ENCODE data around the gene MRPL51. TPM values are rescaled to one million over a fixed set of nuclear protein-coding genes. Genes with fewer than 3 reads are reported as not detected.

MRPL51 gene
- total and polyA plus RNA-seq, 2 experiments from 2014 or later: 93.9 to 463 TPM

DNA sequence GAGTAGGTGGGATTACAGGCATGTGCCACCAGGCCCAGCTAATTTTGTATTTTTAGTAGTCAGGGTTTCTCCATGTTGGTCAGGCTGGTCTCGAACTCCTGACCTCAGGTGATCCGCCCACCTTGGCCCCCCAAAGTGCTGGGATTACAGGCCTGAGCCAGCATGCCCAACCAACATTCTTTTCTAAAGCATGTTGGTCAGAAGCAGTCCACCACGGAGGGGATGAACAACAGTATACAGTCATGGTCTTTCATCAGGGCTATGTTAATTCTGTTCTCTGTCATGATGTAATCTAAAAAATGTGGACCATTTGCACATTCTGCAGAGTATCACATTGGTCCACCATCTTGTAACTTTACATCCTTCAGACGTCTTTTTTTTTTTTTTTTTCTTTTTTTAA is 3.6 kb downstream of the MRPL51 start (continued):
- TF ChIP-seq, protein P1, sequence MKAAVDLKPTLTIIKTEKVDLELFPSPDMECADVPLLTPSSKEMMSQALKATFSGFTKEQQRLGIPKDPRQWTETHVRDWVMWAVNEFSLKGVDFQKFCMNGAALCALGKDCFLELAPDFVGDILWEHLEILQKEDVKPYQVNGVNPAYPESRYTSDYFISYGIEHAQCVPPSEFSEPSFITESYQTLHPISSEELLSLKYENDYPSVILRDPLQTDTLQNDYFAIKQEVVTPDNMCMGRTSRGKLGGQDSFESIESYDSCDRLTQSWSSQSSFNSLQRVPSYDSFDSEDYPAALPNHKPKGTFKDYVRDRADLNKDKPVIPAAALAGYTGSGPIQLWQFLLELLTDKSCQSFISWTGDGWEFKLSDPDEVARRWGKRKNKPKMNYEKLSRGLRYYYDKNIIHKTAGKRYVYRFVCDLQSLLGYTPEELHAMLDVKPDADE (IDR thresholded peaks at IDR 0.05): no peak
- TF ChIP-seq STAT1 (IDR thresholded peaks at IDR 0.05; ENCODE audit: unreplicated experiment): no peak

DNA sequence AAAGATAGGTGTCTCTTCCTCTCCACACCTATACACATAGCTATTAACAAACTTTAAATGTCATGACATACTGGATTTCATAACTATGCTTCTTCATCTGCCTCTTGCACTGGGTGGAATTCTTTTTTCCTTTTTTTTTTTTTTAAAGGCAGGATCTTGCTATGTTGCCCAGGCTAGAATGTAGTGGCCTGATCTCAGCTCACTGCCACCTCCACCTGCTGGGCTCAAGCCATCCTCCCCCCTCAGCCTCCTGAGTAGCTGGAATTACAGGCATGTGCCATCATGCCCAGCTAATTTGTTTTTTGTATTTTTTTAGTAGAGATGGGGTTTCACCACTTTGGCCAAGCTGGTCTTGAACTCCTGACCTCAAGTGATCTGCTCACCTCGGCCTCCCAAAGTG is 4.8 kb downstream of the MRPL51 start:
- no peak overlapping the region for H3K4me3 ChIP-seq
- TF ChIP-seq, protein P1 (IDR thresholded peaks at IDR 0.05): no peak
- TF ChIP-seq POLR2AphosphoS5 (IDR thresholded peaks at IDR 0.05; ENCODE audit: low read depth) (no peak), STAT1 (IDR thresholded peaks at IDR 0.05; ENCODE audit: unreplicated experiment) (no peak), EZH2phosphoT487 (IDR thresholded peaks at IDR 0.05; ENCODE audit: unreplicated experiment) (no peak), NANOG (IDR thresholded peaks at IDR 0.05; ENCODE audit: borderline replicate concordance) (no peak), ZNF331 (CRISPR knock-in tag; IDR thresholded peaks at IDR 0.05; ENCODE audit: low read depth) (no peak), CREB1 (CRISPR knock-in tag; IDR thresholded peaks at IDR 0.05; ENCODE audit: low read depth) (no peak), JUNB (IDR thresholded peaks at IDR 0.05; ENCODE audit: unreplicated experiment) (no peak), ZNF114 (CRISPR knock-in tag; IDR thresholded peaks at IDR 0.05) (no peak), EZH2 (IDR thresholded peaks at IDR 0.05; ENCODE audit: low read depth, unreplicated experiment) (no peak)
- TF ChIP-seq, protein P2, sequence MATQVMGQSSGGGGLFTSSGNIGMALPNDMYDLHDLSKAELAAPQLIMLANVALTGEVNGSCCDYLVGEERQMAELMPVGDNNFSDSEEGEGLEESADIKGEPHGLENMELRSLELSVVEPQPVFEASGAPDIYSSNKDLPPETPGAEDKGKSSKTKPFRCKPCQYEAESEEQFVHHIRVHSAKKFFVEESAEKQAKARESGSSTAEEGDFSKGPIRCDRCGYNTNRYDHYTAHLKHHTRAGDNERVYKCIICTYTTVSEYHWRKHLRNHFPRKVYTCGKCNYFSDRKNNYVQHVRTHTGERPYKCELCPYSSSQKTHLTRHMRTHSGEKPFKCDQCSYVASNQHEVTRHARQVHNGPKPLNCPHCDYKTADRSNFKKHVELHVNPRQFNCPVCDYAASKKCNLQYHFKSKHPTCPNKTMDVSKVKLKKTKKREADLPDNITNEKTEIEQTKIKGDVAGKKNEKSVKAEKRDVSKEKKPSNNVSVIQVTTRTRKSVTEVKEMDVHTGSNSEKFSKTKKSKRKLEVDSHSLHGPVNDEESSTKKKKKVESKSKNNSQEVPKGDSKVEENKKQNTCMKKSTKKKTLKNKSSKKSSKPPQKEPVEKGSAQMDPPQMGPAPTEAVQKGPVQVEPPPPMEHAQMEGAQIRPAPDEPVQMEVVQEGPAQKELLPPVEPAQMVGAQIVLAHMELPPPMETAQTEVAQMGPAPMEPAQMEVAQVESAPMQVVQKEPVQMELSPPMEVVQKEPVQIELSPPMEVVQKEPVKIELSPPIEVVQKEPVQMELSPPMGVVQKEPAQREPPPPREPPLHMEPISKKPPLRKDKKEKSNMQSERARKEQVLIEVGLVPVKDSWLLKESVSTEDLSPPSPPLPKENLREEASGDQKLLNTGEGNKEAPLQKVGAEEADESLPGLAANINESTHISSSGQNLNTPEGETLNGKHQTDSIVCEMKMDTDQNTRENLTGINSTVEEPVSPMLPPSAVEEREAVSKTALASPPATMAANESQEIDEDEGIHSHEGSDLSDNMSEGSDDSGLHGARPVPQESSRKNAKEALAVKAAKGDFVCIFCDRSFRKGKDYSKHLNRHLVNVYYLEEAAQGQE (IDR thresholded peaks at IDR 0.05; ENCODE audit: unreplicated experiment): no peak
- TF ChIP-seq, protein P3, sequence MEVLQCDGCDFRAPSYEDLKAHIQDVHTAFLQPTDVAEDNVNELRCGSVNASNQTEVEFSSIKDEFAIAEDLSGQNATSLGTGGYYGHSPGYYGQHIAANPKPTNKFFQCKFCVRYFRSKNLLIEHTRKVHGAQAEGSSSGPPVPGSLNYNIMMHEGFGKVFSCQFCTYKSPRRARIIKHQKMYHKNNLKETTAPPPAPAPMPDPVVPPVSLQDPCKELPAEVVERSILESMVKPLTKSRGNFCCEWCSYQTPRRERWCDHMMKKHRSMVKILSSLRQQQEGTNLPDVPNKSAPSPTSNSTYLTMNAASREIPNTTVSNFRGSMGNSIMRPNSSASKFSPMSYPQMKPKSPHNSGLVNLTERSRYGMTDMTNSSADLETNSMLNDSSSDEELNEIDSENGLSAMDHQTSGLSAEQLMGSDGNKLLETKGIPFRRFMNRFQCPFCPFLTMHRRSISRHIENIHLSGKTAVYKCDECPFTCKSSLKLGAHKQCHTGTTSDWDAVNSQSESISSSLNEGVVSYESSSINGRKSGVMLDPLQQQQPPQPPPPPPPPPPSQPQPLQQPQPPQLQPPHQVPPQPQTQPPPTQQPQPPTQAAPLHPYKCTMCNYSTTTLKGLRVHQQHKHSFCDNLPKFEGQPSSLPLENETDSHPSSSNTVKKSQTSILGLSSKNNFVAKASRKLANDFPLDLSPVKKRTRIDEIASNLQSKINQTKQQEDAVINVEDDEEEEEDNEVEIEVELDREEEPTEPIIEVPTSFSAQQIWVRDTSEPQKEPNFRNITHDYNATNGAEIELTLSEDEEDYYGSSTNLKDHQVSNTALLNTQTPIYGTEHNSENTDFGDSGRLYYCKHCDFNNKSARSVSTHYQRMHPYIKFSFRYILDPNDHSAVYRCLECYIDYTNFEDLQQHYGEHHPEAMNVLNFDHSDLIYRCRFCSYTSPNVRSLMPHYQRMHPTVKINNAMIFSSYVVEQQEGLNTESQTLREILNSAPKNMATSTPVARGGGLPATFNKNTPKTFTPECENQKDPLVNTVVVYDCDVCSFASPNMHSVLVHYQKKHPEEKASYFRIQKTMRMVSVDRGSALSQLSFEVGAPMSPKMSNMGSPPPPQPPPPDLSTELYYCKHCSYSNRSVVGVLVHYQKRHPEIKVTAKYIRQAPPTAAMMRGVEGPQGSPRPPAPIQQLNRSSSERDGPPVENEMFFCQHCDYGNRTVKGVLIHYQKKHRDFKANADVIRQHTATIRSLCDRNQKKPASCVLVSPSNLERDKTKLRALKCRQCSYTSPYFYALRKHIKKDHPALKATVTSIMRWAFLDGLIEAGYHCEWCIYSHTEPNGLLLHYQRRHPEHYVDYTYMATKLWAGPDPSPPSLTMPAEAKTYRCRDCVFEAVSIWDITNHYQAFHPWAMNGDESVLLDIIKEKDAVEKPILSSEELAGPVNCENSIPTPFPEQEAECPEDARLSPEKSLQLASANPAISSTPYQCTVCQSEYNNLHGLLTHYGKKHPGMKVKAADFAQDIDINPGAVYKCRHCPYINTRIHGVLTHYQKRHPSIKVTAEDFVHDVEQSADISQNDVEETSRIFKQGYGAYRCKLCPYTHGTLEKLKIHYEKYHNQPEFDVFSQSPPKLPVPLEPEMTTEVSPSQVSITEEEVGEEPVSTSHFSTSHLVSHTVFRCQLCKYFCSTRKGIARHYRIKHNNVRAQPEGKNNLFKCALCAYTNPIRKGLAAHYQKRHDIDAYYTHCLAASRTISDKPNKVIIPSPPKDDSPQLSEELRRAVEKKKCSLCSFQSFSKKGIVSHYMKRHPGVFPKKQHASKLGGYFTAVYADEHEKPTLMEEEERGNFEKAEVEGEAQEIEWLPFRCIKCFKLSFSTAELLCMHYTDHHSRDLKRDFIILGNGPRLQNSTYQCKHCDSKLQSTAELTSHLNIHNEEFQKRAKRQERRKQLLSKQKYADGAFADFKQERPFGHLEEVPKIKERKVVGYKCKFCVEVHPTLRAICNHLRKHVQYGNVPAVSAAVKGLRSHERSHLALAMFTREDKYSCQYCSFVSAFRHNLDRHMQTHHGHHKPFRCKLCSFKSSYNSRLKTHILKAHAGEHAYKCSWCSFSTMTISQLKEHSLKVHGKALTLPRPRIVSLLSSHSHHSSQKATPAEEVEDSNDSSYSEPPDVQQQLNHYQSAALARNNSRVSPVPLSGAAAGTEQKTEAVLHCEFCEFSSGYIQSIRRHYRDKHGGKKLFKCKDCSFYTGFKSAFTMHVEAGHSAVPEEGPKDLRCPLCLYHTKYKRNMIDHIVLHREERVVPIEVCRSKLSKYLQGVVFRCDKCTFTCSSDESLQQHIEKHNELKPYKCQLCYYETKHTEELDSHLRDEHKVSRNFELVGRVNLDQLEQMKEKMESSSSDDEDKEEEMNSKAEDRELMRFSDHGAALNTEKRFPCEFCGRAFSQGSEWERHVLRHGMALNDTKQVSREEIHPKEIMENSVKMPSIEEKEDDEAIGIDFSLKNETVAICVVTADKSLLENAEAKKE (CRISPR knock-in tag; IDR thresholded peaks at IDR 0.05): no peak

More for the DNA sequence above, 4.8 kb downstream of the MRPL51 start:
- Histone ChIP-seq H3K27ac (ENCODE audit: low read depth) (no peak overlapping the region), H2AFZ (no peak overlapping the region), H3K4me2 (no peak overlapping the region), H4K20me1 (replicated peaks; ENCODE audit: insufficient read depth) (no peaks in the 10 kb centered on the region; the same call in 1 of the 2 replicates), H3K9me2 (ENCODE audit: insufficient read depth) (no peaks in the 10 kb centered on the region), H3F3A (replicated peaks; ENCODE audit: low read depth) (peaks cover 8% of the 10 kb centered on the region; the same call in 1 of the 2 replicates), H3K27me3 (ENCODE audit: insufficient read depth) (no peaks in the 10 kb centered on the region), H3K36me3 (ENCODE audit: insufficient read depth) (no peaks in the 10 kb centered on the region; the same call in 1 of the 2 replicates), H3K79me2 (replicated peaks; ENCODE audit: insufficient read depth) (peaks cover 15% of the 10 kb centered on the region), H3K4me1 (ENCODE audit: insufficient read depth) (peaks cover 10% of the 10 kb centered on the region)
- H3K4me1 Mint-ChIP-seq: peaks cover 4% of the 10 kb centered on the region; the same call in 1 of the 3 replicates
- peaks cover 13% of the 10 kb centered on the region for H3K36me3 Mint-ChIP-seq (ENCODE audit: low read depth)
- no peak for DNase-seq (ENCODE audit: low spot score)
- no peak for ATAC-seq
- no peak overlapping the region for H3K27ac Mint-ChIP-seq
- no peaks in the 10 kb centered on the region for H3K9me3 Mint-ChIP-seq
- H3K4me3 Mint-ChIP-seq: no peak overlapping the region
- peaks cover 8% of the 10 kb centered on the region for H3K27me3 Mint-ChIP-seq (ENCODE audit: insufficient read depth, low read depth, poor library complexity)
